ENCODE measurements around the gene GREB1.
"Not testable (repeated sequence)": the region's sequence is repeated elsewhere in the genome, so short reads cannot be mapped to it uniquely, and the experiment has no call there.

GREB1 gene

DNA sequence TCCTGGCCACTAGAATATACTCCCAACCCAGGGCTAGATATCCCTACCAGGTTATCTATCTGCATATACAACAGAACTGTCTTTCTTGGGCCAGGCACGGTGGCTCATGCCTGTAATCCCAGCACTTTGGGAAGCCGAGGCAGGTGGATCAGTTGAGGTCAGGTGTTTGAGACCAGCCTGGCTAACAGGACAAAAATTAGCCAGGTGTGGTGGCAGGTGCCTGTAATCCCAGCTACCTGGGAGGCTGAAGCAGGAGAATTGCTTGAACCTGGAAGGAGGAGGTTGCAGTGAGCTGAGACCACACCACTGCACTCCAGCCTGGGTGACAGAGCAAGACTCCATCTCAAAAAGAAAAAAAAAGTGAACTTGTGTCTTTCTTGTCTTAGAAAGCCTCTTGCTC is 126.6 kb downstream of the GREB1 start:
- not testable (repeated sequence) for H3K4ac ChIP-seq (ENCODE audit: low read depth in 1 of 2, low read length in 2 of 2); H3K9ac ChIP-seq (ENCODE audit: low read length); H3K23ac ChIP-seq (ENCODE audit: low read length in 2 of 2); H3K27ac ChIP-seq (ENCODE audit: low read length, poor library complexity, severe bottlenecking); H2BK12ac ChIP-seq (ENCODE audit: low read length in 2 of 2); H3K36me3 ChIP-seq (ENCODE audit: control insufficient read depth in 1 of 2, insufficient read depth in 2 of 2, low read depth in 1 of 2, low read length in 2 of 2); H2AFZ ChIP-seq (ENCODE audit: low read depth, low read length); H3K4me2 ChIP-seq (ENCODE audit: low read length, poor library complexity, severe bottlenecking); H3K18ac ChIP-seq (ENCODE audit: low read depth in 1 of 2, low read length in 2 of 2); H3K4me3 ChIP-seq (ENCODE audit: insufficient read depth in 1 of 2, low read depth in 1 of 2, low read length in 2 of 2); H4K8ac ChIP-seq (ENCODE audit: low read length); H3K14ac ChIP-seq (ENCODE audit: low read length in 2 of 2); H2AK5ac ChIP-seq (ENCODE audit: low read length, severe bottlenecking); H2BK15ac ChIP-seq (ENCODE audit: low read depth, poor library complexity, severe bottlenecking); H2BK5ac ChIP-seq (ENCODE audit: low read depth, low read length, poor library complexity, severe bottlenecking); H2BK120ac ChIP-seq (ENCODE audit: low read depth, low read length); H4K91ac ChIP-seq (ENCODE audit: low read length); H3K79me1 ChIP-seq (replicated peaks; ENCODE audit: low read length, poor library complexity, severe bottlenecking); DNase-seq; H3K4me1 ChIP-seq (ENCODE audit: control insufficient read depth, insufficient read depth, low read depth, low read length)
- Histone ChIP-seq H3K27me3 (ENCODE audit: control insufficient read depth in 1 of 2, insufficient read depth in 1 of 2, low read length in 2 of 2) (peaks cover 35 to 57% of the 10 kb centered on the region in 2 experiments), H3K9me3 (ENCODE audit: control insufficient read depth, low read length) (peaks cover 14% of the 10 kb centered on the region)
- 81% methylated on average over 2 of the region's 2 CpGs for WGBS

DNA sequence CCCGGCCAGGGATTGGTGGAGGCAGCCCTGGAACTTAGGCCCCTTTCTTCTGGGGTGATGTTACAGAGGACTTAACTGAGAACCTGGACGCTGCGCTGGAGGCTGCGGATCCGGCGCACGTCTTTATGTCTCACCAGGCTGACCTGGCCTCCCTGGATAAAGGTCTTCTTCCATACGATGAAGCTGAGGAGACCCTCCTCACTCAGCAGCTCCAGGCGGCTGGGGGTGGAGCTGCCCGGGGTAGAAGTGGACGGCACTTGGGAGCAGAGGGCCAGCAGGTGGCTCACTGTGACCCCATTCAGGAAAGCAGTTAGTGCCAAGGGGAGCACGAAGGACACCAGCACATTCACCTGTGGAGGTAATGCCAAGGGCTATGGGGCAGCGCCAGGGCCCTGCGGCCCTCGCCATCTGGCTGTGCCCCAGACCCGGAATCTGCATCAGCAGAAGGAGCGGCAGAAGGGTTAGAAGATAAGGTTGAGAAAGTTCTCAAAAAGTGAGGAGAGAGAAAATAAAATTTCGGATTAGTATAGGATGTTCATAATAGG is 128.1 kb downstream of the GREB1 start:
- H3K23ac ChIP-seq (ENCODE audit: low read length in 2 of 2), result no peak overlapping the region
- no peak overlapping the region for H2BK5ac ChIP-seq (ENCODE audit: low read depth, low read length, poor library complexity, severe bottlenecking)
- peaks cover 14% of the 10 kb centered on the region for H3K9me3 ChIP-seq (ENCODE audit: control insufficient read depth, low read length)
- H3K4me3 ChIP-seq (ENCODE audit: insufficient read depth in 1 of 2, low read depth in 1 of 2, low read length in 2 of 2), result no peak overlapping the region
- H3K14ac ChIP-seq (ENCODE audit: low read length in 2 of 2), result no peak overlapping the region
- H2BK15ac ChIP-seq (ENCODE audit: low read depth, poor library complexity, severe bottlenecking), result no peak overlapping the region
- no peaks in the 10 kb centered on the region for H3K36me3 ChIP-seq (ENCODE audit: control insufficient read depth in 1 of 2, insufficient read depth in 2 of 2, low read depth in 1 of 2, low read length in 2 of 2)
- no peak overlapping the region for H4K8ac ChIP-seq (ENCODE audit: low read length)
- no peak overlapping the region for H3K4me2 ChIP-seq (ENCODE audit: low read length, poor library complexity, severe bottlenecking)
- H3K4ac ChIP-seq (ENCODE audit: low read depth in 1 of 2, low read length in 2 of 2), result no peak overlapping the region
- H3K18ac ChIP-seq (ENCODE audit: low read depth in 1 of 2, low read length in 2 of 2), result no peak overlapping the region
- no peaks in the 10 kb centered on the region for H3K4me1 ChIP-seq (ENCODE audit: control insufficient read depth, insufficient read depth, low read depth, low read length)
- no peak overlapping the region for H2AFZ ChIP-seq (ENCODE audit: low read depth, low read length)
- H3K27me3 ChIP-seq (ENCODE audit: control insufficient read depth in 1 of 2, insufficient read depth in 1 of 2, low read length in 2 of 2), result peaks cover 35 to 62% of the 10 kb centered on the region in 2 experiments
- no peak overlapping the region for H2AK5ac ChIP-seq (ENCODE audit: low read length, severe bottlenecking)
- WGBS, result 91% methylated on average over 18 of the region's 18 CpGs
- no peaks in the 10 kb centered on the region for H3K79me1 ChIP-seq (replicated peaks; ENCODE audit: low read length, poor library complexity, severe bottlenecking)
- no peak overlapping the region for H2BK120ac ChIP-seq (ENCODE audit: low read depth, low read length)
- H3K9ac ChIP-seq (ENCODE audit: low read length), result no peak overlapping the region
- H3K27ac ChIP-seq (ENCODE audit: low read length, poor library complexity, severe bottlenecking), result no peak overlapping the region
- no peak overlapping the region for H2BK12ac ChIP-seq (ENCODE audit: low read length in 2 of 2)
- H4K91ac ChIP-seq (ENCODE audit: low read length), result no peak overlapping the region
- DNase-seq, result no peak

DNA sequence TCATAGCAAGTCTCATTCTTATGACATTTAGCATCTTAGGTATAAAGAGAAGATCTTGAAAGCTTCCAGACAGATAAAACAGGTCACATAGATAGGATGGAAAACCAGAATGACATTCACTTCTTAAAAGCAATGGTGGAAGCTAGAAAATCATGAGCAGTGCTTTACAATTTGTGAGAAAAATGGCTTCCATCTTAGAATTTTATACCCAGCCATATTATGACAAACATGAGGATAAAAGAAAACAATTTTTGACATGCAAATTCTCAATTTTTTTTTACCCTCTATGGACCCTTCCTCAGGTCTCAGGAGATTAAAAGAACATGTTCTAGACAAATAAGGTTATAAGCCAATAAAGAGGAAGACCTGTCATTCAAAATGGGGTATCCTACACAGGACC is 129.0 kb downstream of the GREB1 start:
- Histone ChIP-seq H3K9ac (ENCODE audit: low read length) (no peak overlapping the region), H3K9me3 (ENCODE audit: control insufficient read depth, low read length) (peaks cover 14% of the 10 kb centered on the region), H3K4ac (ENCODE audit: low read depth in 1 of 2, low read length in 2 of 2) (no peak overlapping the region), H3K18ac (ENCODE audit: low read depth in 1 of 2, low read length in 2 of 2) (no peak overlapping the region), H3K4me3 (ENCODE audit: insufficient read depth in 1 of 2, low read depth in 1 of 2, low read length in 2 of 2) (no peak overlapping the region), H3K4me1 (ENCODE audit: control insufficient read depth, insufficient read depth, low read depth, low read length) (no peaks in the 10 kb centered on the region), H3K4me2 (ENCODE audit: low read length, poor library complexity, severe bottlenecking) (no peak overlapping the region), H4K8ac (ENCODE audit: low read length) (no peak overlapping the region), H2BK5ac (ENCODE audit: low read depth, low read length, poor library complexity, severe bottlenecking) (no peak overlapping the region), H3K36me3 (ENCODE audit: control insufficient read depth in 1 of 2, insufficient read depth in 2 of 2, low read depth in 1 of 2, low read length in 2 of 2) (no peaks in the 10 kb centered on the region), H3K23ac (ENCODE audit: low read length in 2 of 2) (no peak overlapping the region), H3K79me1 (replicated peaks; ENCODE audit: low read length, poor library complexity, severe bottlenecking) (no peaks in the 10 kb centered on the region), H2BK15ac (ENCODE audit: low read depth, poor library complexity, severe bottlenecking) (no peak overlapping the region), H2BK12ac (ENCODE audit: low read length in 2 of 2) (no peak overlapping the region), H3K27me3 (ENCODE audit: control insufficient read depth in 1 of 2, insufficient read depth in 1 of 2, low read length in 2 of 2) (peaks cover 37 to 60% of the 10 kb centered on the region in 2 experiments), H2AK5ac (ENCODE audit: low read length, severe bottlenecking) (no peak overlapping the region), H4K91ac (ENCODE audit: low read length) (no peak overlapping the region), H3K27ac (ENCODE audit: low read length, poor library complexity, severe bottlenecking) (no peak overlapping the region), H2AFZ (ENCODE audit: low read depth, low read length) (no peak overlapping the region), H2BK120ac (ENCODE audit: low read depth, low read length) (no peak overlapping the region), H3K14ac (ENCODE audit: low read length in 2 of 2) (no peak overlapping the region)
- no peak for DNase-seq

DNA sequence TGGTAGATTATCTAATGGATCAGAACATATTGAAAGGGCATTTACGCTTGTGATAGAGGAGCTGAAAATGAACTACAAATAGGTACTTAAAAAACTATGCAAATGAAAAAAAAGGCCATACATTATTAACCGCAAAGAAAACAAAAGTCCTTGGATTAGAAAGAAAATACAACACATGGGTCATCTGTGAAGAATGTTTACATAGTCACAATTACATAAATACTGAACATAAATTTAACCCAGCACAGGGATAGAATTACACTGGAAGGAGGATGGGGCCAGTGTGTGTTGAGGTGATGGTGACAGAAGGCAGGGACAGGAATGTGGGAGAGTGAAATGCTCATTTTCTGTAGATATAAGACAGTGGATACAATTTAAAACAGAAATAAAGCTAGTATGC is 129.6 kb downstream of the GREB1 start:
- WGBS, result no CpG with 5 or more reads among the region's 2 CpGs
- no peak overlapping the region for H4K8ac ChIP-seq (ENCODE audit: low read length)
- H2BK5ac ChIP-seq (ENCODE audit: low read depth, low read length, poor library complexity, severe bottlenecking), result no peak overlapping the region

More for the DNA sequence above, 129.6 kb downstream of the GREB1 start:
- Histone ChIP-seq H3K36me3 (ENCODE audit: control insufficient read depth in 1 of 2, insufficient read depth in 2 of 2, low read depth in 1 of 2, low read length in 2 of 2) (no peaks in the 10 kb centered on the region), H3K4me2 (ENCODE audit: low read length, poor library complexity, severe bottlenecking) (no peak overlapping the region), H3K4ac (ENCODE audit: low read depth in 1 of 2, low read length in 2 of 2) (no peak overlapping the region), H3K4me3 (ENCODE audit: insufficient read depth in 1 of 2, low read depth in 1 of 2, low read length in 2 of 2) (no peak overlapping the region), H3K4me1 (ENCODE audit: control insufficient read depth, insufficient read depth, low read depth, low read length) (no peaks in the 10 kb centered on the region), H3K18ac (ENCODE audit: low read depth in 1 of 2, low read length in 2 of 2) (no peak overlapping the region), H3K9ac (ENCODE audit: low read length) (no peak overlapping the region), H2BK15ac (ENCODE audit: low read depth, poor library complexity, severe bottlenecking) (no peak overlapping the region), H2BK12ac (ENCODE audit: low read length in 2 of 2) (no peak overlapping the region), H3K79me1 (replicated peaks; ENCODE audit: low read length, poor library complexity, severe bottlenecking) (no peaks in the 10 kb centered on the region), H3K27me3 (ENCODE audit: control insufficient read depth in 1 of 2, insufficient read depth in 1 of 2, low read length in 2 of 2) (peaks cover 38 to 60% of the 10 kb centered on the region in 2 experiments), H3K23ac (ENCODE audit: low read length in 2 of 2) (no peak overlapping the region), H2AK5ac (ENCODE audit: low read length, severe bottlenecking) (no peak overlapping the region), H2BK120ac (ENCODE audit: low read depth, low read length) (no peak overlapping the region), H3K27ac (ENCODE audit: low read length, poor library complexity, severe bottlenecking) (no peak overlapping the region), H3K14ac (ENCODE audit: low read length in 2 of 2) (no peak overlapping the region), H3K9me3 (ENCODE audit: control insufficient read depth, low read length) (peaks cover 14% of the 10 kb centered on the region), H2AFZ (ENCODE audit: low read depth, low read length) (no peak overlapping the region), H4K91ac (ENCODE audit: low read length) (no peak overlapping the region)
- DNase-seq, result no peak

All from mesenchymal stem cell (in vitro differentiated cells and primary cell).